ENCODE results near the gene STAU1.
"Not testable (repeated sequence)": the region's sequence is repeated elsewhere in the genome, so short reads cannot be mapped to it uniquely, and the experiment has no call there.

STAU1 gene

GRCh38 chr20:49187851-49188641 is at the start of gene STAU1:
STAU1 (minus strand) TSS chr20:49188334; CDS start chr20:49166201, 22,133 bp downstream.
- peak; percentile 86 for DNase-seq (ENCODE audit: low read depth)

- no peak for DNase-seq (ENCODE audit: low read depth)
Measured at GRCh38 chr20:49237531-49237930, 49.4 kb upstream of the STAU1 start.

DNA sequence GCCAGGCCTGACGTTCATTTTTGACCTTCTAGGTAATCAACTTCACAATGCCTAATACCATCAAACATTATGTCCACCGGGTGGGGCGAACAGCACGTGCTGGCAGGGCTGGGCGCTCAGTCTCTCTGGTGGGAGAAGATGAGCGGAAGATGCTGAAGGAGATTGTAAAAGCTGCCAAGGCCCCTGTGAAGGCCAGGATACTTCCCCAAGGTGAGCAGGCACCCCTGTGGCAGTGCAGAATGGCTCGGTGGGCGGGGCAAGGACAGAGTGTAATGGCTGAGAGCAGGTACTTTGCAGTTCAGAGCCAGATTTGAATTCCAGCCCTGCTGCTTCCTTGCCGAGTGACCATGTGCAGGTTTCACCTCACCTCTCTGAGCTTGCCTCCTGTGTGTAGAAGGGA is 48.2 kb upstream of the STAU1 start:
- DNase-seq (ENCODE audit: low read depth): no peak

GRCh38 chr20:49234831-49235230 is 46.7 kb upstream of the STAU1 start:
- no peak for DNase-seq (ENCODE audit: low read depth)

DNA sequence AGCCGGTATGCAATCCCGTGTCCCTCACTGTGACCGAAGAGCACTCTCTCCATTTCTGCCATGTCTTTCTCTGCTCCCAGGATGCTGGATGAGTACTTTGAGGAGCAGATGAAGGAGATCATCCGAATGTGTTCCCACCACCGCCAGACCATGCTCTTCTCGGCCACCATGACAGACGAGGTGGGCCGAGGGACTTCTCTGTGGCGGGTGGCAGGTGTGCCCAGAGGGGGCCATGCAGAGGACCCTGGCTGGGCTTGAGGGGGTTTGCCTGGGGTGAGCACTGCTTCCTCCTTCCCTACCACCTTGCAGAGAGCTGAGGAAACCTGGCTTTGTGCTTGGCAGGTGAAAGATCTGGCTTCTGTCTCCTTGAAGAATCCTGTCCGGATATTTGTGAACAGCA is 45.1 kb upstream of the STAU1 start:
- no peak for DNase-seq (ENCODE audit: low read depth)

GRCh38 chr20:49231471-49231870 is 43.3 kb upstream of the STAU1 start:
- no peak for DNase-seq (ENCODE audit: low read depth)

DNA sequence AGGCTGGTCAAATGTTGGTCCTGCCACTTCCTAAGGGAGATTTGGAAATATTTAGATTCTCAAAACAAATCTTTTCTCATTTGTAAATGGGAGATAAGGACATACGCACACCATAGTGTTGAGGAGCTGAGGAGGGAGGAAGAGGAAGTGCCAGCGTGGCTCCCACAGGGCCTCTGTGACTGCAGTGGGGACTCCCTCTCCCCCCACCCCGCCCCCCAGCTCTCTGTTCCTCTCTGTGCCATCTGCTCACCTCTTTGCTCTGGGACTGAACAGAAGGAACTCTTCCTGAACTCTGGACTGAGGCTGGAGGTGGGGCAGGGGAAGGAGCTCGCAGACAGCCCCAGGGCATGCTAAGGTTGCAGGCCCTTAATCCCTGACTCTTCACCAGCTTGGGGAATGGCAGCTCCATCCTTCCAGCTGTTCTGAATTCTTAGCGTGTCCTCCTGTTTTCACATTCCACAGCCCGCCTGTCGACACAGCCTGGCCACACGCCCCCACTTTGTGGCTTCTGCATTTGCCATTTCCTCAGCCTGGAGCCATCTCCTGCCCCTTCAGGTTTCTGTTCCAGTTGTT is 42.5 kb upstream of the STAU1 start:
- no peak for DNase-seq (ENCODE audit: low read depth)

- DNase-seq (ENCODE audit: low read depth): no peak
Measured at GRCh38 chr20:49230021-49230420, 41.9 kb upstream of the STAU1 start.

DNA sequence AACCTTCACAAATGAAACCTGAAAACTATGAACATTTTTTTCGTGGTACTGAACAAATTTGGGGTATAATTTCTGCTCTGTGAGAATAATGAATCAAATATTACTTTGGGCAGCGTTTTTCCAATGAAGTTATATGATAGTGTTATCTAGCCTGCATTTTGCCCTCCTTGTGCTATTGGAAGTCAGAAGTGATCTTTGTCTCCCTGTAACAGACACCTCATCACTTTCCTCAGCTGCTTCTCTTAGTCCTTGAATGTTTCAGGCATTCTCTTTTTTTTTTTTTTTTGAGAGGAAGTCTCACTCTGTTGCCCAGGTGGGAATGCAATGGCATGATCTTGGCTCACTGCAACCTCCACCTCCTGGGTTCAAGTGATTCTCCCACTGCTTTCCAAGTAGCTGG is 41.2 kb upstream of the STAU1 start:
- DNase-seq (ENCODE audit: low read depth): no peak

GRCh38 chr20:49228676-49229075 is 40.5 kb upstream of the STAU1 start:
- DNase-seq (ENCODE audit: low read depth): no peak

GRCh38 chr20:49225896-49226295 is 37.8 kb upstream of the STAU1 start:
- DNase-seq (ENCODE audit: low read depth): no peak

GRCh38 chr20:49219924-49220831 is 32.0 kb upstream of the STAU1 start:
- DNase-seq (ENCODE audit: low read depth): no peak

DNA sequence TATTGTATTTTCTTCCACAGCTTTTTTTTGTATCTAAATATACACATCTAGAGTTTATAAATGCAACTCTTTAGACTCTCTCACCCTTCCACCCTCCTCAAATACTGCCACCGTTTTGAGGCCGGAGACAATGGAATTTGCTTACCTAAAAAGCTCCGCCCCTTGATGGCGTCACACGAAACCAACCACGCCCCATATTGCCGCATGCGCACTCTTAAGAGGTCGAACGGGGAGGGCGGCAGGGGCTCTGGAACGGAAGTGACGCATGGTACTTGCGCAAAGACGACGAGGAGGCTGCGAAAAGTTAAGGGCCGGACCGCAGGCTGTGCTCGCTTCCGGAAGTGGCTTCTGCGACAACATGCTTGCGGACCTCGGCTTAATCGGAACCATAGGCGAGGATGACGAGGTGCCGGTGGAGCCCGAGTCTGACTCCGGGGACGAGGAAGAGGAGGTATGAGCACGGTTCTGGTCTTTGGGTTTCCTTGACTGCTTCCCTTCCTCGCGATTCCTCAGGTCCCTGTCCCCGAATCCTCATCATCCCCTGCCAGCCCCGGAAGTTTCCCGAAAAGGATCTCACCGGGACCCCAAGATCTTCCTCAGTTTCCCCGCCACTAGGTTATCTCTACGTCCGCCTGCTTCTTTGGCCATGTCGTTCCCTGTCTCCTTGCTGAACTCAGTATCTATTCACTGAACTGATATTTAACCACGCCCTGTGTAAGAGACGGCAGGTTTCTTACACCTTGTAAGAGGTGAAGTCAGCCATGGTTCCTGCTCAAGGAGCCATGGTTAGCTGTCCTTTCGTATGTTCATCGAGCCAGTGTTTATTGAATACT is 31.2 kb upstream of the STAU1 start, which contains the start of gene DDX27:
DDX27 (plus strand) TSS at position 326 of the 833 bp plus-strand sequence; CDS start at position 359, 33 bp downstream.
- DNase-seq (ENCODE audit: low read depth): peak; percentile 99

GRCh38 chr20:49218739-49219090 is 30.6 kb upstream of the STAU1 start:
- not testable (repeated sequence) for DNase-seq (ENCODE audit: low read depth)

DNA sequence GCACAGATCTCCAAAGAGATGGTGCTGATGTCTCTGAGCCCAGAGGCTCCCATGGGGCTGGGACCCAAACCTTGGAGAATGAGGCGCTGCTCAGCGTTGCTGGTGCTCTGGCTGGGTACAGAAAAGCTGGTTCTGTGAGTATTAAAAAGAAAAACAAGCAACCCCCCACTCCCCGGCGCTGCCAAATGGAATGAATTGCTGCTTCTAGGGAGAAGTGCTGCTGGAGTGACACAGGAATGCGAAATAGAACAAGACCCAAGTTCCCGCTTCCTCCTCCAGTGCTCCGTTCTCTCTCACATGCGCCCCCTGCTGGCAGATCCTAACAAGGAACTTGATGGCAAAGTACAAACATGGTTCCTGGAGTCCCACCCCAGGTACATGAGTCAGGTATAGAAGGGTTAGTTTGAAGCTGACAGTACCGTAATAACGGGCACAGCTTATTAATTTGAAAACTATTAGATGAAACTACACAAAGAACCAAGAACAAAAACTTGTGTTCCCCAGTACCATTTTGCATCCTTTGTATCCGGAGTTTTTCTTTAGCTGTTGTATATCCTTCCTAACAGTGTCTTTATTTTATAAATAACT is 29.0 kb upstream of the STAU1 start:
- DNase-seq (ENCODE audit: low read depth): peak; percentile 87

DNA sequence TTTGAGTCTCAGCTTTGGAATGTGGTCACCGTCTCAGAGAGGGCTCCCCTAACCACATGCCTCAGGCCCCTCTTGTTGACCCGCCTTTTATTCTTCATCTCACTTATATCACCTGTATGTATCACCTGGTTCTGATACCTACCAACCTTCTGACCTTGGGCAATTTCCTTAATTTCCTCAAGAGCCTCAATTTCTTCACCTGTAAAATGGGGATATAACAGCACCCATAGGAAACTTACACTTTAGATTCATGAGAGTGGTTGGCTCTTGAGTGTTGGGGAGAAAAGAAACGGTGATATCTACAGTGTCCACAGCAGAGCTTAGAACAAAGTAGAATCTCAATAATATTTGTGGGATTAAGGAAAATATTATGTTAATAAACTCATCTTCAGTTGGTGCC is 27.1 kb upstream of the STAU1 start:
- no peak for DNase-seq (ENCODE audit: low read depth)

DNA sequence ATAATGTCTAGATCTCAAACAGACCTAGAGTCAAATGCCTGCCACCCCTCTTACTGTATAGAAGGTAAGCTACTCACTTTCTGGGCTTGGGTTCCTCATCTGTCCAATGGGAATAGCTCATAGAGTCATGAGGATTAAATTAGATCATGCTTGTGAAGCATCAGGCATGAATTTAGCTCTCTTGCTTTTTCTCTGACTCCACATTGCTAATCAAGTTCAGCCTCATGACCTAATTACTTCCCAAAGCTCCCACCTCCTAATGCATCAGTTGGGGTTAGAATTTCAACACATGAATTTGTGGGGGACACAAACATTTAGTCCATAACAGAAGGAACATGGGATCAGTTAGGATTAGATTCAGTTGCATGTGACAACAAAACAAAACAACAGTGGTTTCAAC is 26.4 kb upstream of the STAU1 start:
- DNase-seq (ENCODE audit: low read depth): no peak

DNA sequence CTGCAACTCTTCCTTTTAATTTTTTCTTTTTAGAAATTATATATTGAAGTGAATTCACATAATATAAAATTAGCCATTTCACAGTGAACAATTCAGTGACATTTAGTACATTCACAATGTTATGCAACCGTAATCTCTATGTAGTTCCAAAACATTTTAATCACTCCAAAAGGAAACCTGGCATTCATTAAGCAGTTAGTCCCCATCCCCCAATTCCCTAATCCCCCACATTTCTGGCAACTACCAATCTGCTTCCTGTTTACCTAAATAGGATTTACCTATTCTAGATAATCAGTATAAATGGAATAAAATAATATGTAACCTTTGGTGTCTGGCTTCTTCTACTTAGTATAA is 22.6 kb upstream of the STAU1 start:
- no peak for DNase-seq (ENCODE audit: low read depth)

DNA sequence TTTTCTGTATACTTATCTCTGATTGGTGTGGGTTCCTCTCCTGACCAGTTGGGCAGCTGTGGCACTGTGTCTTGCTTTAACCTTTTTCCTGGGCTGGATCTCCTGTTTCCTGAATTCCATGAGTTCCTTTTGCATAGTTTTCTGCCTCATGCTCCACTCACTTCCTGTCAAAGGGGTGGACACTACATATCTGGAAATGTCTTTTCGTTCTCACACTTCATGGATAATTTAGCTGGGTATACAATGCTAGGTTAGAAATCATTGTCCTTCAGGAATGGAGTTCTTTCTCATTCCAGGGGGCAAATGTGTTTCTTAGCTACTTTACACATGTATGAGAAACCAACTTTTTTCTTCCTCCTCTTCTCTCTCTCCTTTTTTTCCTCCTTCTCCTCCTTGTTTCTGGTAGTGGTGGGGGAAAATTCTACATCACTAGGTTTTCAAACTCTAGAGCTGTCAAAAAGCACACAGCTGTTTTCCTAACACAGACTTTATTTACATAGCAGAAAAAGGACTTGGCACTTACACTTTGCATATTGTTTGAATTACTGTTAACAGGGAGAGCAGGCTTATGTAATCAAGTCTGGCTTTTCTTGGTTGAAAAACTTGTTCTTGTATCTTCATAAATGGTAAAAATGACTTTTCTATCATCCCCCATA is 22.1 kb upstream of the STAU1 start:
- DNase-seq (ENCODE audit: low read depth): no peak

DNA sequence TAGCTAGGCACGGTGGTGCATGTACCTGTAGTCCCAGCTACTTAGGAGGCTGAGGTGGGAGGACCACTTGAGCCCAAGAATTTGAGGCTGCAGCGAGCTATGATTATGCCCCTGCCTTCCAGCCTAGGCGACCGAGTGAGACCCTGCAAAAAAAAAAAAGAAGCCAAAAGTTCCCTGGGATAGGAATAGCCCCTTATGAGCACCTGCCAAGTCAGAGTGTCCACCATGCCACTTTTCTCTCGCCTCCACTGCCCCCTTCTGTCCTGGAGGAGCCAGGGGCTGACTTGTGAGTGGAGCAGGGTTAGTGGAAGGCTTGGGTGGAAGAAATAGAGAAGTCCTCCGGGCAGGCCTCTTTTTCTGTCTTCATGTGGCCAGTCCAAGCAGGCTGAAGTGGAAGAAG is 18.9 kb upstream of the STAU1 start:
- no peak for DNase-seq (ENCODE audit: low read depth)

- DNase-seq (ENCODE audit: low read depth): no peak
Measured at GRCh38 chr20:49203746-49204145, 15.6 kb upstream of the STAU1 start.

Measured in HS-27A (cell line).